HG02610 (cell line): Measurements from ENCODE around the gene TCF4.

Experiments used
- ATAC-seq: cut with Tn5 transposase; IDR thresholded peaks from one replicate; pipeline ENCODE4 v1.9.1; 2021; ENCODE audit warnings: mild to moderate bottlenecking, moderate library complexity; ENCODE audit not compliant: unreplicated experiment

The TCF4 gene

DNA sequence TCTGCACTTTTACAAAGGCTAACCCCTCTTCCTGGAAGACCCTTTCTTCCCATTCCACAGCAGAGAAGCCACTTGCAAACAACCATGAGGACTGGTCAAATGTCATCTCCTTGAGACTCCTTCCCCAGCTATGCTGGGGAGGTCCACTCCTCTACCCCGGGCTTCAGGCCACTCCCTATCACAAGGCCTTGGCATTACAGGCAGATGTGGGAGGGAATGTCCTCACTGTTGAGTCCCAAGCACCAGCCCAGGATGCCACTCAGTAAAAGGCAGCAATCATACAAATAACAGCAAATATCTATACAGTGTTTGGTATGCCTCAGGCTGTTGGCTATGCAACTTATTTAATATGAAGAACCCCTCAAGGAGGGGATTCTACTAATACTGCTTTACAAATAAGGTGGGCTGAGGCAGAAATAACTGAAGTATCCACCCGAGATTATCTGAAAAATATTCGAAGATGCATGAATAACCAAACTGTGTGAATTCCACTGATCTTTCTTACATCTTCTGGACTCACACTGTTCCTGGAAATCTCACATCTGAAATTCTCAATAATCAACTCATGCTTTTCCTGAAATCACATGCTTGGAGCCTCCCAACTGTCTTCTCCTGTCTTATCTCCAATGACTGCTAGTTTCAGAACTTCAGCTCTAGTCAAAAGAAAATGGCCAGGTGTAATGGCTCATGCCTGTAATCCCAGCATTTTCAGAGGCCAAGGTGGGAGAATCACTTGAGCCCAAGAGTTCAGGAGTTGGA lies 226.3 kb downstream of the TCF4 start:
- no peak for ATAC-seq

DNA sequence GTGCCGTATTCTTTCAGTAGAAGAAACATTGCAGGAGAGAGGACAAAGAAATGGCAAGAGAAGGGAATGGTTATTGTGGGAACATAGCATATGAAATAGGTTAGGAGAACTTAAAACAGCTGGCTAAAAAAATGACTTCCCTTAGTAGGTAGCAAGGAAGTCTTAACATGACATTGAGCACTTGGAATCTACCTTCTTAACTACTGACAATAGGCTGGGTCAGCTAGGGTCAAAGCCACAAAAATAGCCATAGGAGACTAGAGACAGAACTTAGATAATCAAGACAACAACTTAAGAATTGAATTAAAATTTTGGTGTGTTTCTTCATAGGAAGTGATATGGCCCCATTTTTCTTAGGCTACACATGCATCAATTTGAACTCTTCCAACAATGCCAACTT lies 227.9 kb downstream of the TCF4 start:
- ATAC-seq, result no peak

GRCh38 chr18:55356815-55357214 lies 231.2 kb downstream of the TCF4 start:
- no peak for ATAC-seq

DNA sequence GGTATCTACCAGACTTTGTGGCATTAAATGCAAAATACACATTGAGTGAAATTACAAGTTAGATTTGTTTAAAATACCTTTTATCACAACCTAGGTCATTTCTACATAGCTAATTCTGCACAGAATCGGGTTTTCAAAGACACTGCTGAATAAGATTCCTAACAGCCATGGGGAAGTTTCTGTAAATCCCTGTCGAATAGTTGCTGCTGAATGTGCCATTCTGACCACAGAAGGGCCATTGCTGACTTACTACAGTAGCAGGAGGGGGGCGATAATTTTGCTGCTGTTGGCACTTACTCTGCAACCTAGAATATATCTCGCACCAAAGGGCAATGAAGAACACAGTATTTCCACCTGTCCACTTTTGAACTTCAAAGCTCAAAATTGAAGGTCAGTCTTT lies 232.8 kb downstream of the TCF4 start:
- ATAC-seq, result no peak

DNA sequence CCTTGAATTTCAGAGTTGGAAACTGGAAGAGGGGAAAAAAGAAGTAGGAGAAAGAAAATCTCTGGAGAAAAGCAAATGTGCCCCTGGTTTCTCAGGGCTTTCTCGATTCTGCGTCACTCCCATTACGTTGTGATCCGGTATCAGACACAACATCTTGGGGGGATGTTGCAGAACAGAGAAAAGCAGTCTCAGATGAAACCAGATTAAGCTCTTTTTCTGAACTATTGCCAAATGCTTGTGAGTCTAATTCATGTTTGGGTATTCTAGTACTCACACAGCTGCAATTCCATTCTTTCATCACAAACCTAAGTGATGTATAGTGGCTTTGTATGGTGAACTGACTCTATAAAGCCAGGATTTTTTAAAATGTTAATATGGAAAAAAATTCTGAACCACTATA lies 233.2 kb downstream of the TCF4 start:
- ATAC-seq, result no peak

DNA sequence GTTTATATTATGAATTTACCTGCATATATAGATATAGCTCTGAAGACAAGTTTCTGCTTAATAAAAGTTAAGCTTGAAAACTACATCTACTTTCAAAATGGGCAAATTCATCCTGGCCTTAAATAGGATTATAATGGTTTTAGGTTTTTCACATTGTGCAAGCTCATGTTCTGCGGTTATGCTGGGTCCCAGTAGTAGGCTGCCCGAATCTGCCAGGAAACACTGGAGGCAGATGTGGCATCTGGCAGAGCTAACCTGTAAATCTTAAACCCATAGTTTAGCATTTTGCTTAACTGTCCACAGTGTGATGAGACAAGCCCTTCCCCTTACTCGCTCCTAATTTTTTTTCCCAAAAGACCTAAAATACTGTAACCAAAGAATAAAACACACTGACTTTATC lies 234.2 kb downstream of the TCF4 start:
- no peak for ATAC-seq

- no peak for ATAC-seq
Observed at GRCh38 chr18:55353391-55353790, 234.6 kb downstream of the TCF4 start.

- peak; percentile 87 for ATAC-seq
Observed at GRCh38 chr18:55351980-55352714, 235.8 kb downstream of the TCF4 start.

- ATAC-seq, result no peak
Observed at GRCh38 chr18:55351241-55351691, 236.7 kb downstream of the TCF4 start.

DNA sequence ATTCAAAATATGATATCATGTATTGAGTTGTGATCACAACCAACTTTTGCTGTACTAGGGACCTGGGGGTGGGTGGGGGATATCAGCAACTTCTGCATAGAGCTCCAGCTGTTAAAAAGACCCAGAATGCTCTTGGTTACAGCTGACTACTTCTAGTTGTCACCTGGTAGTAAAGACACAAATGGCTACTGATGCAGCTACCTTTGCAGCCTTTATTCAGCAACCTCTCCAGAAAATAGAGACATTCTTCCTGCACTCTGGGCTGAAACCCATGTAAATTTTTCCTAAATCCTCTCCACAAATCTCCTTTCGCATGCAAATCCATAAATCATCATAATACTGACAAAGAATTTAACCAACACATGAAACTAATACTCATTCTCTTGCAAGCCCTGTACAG lies 238.3 kb downstream of the TCF4 start:
- ATAC-seq, result no peak

GRCh38 chr18:55346961-55347740 lies 240.8 kb downstream of the TCF4 start:
- ATAC-seq, result no peak

- ATAC-seq, result no peak
Observed at GRCh38 chr18:55346387-55346786, 241.6 kb downstream of the TCF4 start.

- no peak for ATAC-seq
Observed at GRCh38 chr18:55345103-55345950, 242.7 kb downstream of the TCF4 start.

DNA sequence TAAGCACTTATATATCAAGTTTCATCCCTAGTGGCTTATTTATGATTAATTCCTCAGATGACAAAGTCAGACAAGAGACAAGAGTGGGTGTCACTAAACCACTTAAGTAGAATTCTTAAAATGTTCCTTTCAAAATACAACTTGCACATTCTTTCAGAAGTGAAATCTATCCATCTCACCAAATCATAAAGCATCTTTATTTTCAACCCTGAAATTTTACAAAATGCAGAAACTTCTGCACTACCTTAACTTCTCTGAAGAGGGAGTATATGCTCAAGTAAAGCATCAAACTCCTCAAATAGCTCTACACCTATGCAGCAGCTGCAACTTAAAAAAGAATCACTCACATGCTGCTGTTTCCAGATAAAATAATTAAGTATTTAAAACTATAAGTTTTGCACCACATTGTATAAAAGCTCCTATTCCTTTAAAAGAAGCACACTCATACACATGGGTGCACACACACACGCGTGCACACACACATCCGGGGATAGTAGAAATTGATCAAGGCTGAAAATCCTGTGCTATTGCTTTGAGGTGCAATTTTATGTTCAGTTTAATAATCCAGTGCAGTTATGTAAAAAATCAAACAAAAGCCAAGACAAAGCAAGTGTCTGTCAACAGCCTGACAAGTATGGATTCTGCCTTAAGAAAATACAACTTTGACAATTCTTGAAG lies 244.5 kb downstream of the TCF4 start:
- ATAC-seq, result peak; percentile 68

DNA sequence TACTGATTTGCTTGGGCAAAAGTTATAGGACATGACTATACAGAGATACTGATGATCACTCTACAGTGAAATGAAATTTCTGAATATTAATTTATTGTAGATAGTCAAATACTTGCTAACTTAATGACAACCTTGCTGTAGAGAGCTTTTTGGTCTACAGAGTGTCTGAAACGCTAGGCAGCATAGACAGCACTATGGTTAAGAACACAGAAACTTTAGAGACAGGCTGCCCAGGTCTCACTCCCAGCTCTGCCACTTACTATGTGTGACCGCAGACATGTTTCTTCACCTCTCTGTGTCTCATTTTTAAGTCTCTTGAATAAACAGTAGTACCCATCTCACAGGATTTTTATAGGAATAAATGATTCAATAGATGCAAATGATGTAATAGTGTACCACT lies 247.0 kb downstream of the TCF4 start:
- ATAC-seq, result no peak

- no peak for ATAC-seq
Observed at GRCh38 chr18:55339990-55340389, 248.0 kb downstream of the TCF4 start.

GRCh38 chr18:55338978-55339650 lies 248.9 kb downstream of the TCF4 start:
- no peak for ATAC-seq

- peak; percentile 47 for ATAC-seq
Observed at GRCh38 chr18:55337908-55338521, 250.0 kb downstream of the TCF4 start.

DNA sequence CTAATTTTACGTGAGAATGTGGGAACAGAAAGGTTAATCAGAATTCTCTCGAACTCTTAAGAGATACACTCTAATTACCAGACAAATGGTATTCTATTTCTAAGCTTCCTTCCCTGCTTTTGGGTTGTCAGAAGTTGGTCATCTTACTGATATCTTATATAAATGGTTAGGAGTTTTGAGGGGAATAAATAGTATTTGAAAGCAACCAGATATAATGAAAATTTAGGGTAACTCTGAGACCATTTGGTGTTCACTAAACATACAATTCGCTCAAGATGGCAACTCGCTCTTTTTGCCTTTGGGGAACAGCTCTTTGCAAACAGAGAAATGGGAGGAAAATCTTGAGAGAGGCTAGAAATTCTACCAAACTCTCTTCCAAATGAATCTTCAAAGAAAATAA lies 250.9 kb downstream of the TCF4 start:
- ATAC-seq, result no peak
